NCI-H69 (cell line): ENCODE data around the gene DENND6B.
"Not testable (repeated sequence)": the region's sequence is repeated elsewhere in the genome, so short reads cannot be mapped to it uniquely, and the experiment has no call there.

Experiments
- DNase-seq: peaks from one replicate; lab custom pipeline; 2025; lab: John Stamatoyannopoulos, UW

Gene DENND6B

GRCh38 chr22:50286701-50287318 lies 40.0 kb downstream of the DENND6B start:
- DNase-seq: no peak

DNA sequence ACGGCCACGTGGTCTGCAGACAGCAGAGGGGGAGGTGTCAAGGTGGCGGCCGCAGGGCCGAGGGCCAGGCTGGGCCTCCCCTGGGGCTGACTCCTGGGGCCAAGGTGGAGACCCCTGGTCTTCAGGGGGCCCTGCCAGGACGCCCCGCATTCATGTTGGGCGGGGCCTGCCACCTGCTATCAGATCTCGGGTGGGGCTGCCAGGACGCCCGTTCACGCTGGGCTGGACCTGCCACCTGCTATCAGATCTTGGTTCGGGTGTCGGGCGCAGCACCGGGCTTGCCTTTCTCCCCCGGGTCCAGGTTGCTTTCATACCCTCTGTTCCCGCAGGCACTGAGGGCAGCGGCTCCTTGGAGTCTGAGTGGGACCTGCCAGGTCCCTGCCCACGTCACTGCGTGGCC lies 40.5 kb downstream of the DENND6B start:
- no peak for DNase-seq

- no peak for DNase-seq
Measured at GRCh38 chr22:50285568-50286229, 41.1 kb downstream of the DENND6B start.

GRCh38 chr22:50284479-50284878 lies 42.3 kb downstream of the DENND6B start:
- no peak for DNase-seq

- DNase-seq: no peak
Measured at GRCh38 chr22:50283821-50284220, 43.0 kb downstream of the DENND6B start.

DNA sequence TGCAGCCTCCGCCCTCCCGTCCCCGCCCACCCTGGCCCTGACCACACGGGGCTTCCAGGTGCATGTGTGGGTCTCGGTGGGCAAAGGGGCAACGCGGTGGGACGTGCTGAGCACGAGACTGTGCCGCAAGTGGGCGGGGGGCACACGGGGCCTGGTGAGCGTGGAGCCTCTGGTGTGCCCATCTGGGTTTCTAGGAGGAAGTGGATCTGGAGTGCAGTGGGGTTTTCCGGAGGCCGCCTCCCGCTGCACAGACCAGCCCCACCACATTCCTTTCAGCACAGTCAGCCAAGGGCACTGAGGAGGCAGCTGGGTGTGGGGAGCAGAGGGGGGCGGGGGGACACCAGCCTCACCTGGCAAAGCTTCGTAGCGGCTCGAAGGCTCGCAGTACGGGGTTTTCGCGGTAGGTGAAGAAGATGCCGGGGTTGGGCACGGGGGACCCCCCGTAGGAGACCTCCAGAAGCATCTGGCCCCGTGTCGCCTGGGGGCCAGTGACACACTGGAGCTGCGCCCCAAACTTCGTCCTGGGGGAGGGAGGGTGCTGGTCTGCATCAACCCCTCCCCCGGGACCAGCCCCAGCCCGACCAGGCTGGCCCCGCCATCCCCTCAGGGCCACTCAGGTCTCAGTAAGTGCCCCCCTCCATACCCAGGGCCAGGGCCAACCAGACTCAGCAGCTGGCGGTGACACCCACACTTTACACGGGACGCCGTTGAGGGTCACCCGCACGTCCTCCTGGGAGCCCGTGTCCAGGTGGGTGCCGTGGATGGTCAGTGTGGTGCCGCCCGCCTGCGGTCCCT lies 44.3 kb downstream of the DENND6B start:
- no peak for DNase-seq

GRCh38 chr22:50281957-50282356 lies 44.9 kb downstream of the DENND6B start:
- no peak for DNase-seq

GRCh38 chr22:50281384-50281760 lies 45.4 kb downstream of the DENND6B start:
- DNase-seq: no peak

DNA sequence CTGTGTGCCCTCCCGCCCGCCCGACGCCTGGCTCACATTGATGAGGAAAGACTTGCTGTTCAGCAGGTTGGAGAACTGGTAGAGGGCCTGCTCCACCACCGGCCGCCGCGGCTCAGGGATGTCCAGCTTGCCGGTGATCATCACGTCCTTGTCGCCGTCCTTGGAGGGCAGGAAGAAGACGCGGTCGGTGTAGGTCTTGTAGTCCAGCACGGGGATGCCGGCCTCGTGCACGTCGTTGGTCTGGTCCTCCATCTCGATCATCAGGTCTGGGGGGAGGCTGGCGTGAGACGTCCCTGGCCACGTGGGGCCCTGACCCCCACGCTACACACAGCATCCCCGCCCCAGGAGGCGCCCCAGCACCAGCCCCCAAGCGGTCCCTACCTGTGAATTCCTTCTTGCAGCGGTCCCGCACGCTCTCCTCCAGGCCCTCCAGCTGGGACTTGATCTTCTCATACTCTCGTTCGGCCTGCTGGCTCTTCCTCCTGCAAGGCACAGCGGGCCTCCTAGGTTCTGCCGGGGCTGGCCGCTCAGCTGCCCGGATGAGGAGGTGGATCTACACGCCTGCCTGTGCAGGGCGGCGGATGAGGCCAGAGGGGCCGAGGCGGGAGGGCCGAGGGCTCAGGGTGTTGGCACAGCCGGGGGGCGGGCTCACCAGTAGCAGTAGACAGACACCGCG lies 46.0 kb downstream of the DENND6B start:
- DNase-seq: no peak

DNA sequence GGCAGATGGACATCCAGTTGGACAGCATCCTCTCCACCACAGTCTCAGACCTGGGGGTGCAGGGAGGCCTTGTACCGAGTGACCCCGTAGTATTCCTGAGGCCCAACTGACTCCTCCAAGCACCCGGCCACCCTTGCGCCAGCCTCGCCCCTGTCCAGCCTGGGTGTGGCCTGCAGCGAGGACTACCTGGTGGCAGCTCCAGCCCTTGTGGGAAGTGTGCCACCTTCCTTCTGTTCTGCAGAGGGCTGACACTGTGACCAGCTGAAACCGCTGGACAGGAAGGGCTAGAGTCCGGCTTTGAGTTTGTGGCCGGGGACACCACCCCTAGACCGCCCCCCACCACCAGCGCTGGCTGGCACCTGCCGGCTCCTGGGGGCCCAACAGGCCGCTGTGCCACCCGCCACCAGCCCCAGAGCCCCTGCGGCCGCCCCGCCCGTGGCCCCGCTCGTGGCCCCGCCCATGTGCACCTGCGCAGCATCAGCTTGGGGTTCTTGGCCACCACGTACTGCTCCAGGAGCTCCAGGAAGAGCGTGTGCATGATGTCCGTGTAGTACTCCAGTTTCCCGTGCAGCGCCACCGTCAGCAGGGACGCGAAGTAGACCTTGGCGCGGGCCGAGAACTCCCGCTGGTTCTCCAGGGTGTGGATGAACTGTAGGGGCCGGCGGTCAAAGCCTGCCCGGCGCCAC lies 46.6 kb downstream of the DENND6B start:
- DNase-seq: no peak

DNA sequence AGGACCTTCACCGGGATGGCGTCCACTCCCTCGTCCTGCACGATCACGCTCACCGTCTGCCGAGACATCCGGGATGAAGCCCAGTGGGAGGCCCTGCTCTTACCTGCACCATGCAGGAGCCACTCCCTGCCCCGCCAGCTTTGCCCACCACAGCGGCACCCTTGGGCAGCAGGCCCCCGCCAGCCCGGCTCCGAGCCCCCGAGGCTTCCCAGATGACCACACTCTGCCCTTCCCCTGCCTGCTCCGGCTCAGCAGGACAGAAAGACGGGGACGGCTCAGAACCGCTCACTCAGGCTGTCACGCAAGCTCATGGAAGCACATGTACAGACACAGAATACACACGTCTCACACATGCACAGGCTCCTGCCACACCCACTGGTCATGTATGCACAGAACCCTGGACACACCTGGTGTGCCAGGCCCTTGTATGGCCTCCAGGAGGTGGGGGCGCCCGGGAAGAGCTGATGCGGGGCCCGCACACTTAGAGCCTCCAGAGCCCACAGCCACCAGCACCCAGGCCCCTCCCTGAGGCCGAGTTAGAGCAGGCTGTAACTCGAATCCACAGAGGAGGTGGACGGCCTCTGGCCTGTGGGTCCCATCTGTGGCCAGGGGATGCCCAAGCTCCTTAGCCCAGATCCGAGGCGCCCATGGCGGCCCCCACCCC lies 47.7 kb downstream of the DENND6B start:
- no peak for DNase-seq

DNA sequence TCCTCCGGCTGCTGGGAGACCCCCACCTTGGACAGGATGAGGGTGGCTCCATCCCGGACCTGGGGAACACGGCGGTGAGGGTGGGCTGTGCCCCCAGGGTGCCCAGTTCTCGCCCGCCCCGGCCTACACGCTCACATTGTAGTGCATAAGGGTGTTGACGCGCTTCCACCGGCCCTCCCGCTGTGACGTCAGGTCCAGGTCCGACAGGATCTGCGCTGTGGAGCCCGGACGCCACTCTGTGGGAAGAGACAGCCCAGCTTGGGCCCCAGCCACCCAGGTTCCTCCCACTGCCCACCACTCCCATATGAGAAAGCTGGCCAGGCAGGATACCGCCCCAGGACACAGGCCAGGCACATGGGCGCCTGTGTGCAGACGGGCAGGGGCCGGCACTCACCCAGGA lies 48.4 kb downstream of the DENND6B start:
- DNase-seq: no peak

DNA sequence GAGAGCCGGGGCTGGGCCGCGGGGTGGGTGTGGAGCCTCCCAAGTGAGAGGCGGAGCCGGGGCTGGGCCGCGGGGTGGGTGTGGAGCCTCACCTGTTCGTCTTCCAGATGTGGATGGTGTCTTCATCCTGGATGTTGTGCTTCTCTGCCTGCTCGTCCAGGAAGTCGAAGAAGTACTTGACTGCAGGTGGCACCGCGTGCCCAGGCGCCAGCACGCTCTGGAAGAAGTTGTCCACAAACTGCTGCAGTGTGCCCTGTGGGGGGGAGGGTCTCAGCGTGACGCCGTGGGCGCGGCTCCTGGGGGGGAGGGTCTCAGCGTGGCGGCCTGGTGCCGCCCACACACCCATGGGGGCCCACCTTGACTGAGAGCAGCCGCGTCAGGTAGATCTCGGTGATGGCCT lies 49.1 kb downstream of the DENND6B start:
- peak; percentile 18 for DNase-seq

DNA sequence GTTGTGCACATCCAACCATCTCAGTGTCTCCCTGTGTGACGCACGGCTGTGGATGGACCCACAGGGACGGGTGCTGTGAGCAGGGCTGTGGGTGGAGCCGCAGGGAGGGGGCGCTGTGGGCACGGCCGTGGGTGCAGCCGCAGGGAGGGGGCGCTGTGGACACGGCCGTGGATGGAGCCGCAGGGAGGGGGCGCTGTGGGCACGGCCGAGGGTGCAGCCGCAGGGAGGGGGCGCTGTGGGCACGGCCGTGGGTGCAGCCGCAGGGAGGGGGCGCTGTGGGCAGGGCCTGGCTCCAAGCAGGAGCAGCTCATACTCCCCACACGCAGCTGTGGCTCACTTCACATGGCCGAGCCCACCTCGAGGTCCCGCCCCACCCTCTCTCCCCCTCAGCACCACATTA lies 50.7 kb downstream of the DENND6B start:
- DNase-seq: peak; percentile 82

- no peak for DNase-seq
Measured at GRCh38 chr22:50275181-50276055, 51.4 kb downstream of the DENND6B start.

DNA sequence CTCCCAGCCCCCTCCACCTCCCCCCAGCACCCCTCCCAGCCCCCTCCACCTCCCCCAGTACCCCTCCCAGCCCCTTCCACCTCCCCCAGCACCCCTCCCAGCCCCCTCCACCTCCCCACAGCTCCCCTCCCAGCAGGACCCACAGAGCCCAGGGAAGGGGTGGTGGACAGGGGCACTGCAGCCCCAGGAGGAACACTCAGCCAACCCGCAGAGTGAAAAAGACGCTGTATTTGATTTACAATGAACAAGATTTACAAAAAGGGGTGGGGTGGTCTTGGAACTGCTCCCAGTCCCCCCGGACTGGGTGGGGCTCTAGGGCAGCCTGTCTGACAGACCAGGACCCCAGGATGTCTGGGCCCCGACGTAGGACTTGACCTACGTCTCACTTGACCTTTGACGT lies 52.0 kb downstream of the DENND6B start:
- DNase-seq: no peak

DNA sequence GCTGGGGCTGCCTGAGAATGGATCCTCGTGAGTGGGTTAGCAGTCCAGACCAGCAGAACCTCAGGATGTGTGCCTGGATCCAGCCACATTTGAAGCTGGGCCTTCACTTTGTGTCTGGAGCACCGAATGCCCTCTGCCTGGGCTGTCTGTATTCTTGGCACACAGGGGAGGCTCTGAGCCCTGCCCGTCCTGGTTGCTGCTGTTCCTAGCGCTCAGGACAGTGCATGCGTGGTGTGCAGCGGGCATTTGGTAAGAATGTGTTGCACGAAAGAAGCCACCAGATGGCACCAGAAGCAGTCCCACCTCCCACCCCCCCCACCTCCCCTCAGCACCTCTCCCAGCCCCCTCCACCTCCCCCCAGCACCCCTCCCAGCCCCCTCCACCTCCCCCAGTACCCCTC lies 52.5 kb downstream of the DENND6B start:
- peak; percentile 61 for DNase-seq

- not testable (repeated sequence) for DNase-seq
Measured at GRCh38 chr22:50273781-50274180, 53.0 kb downstream of the DENND6B start.

GRCh38 chr22:50273352-50273751 lies 53.5 kb downstream of the DENND6B start:
- DNase-seq: not testable (repeated sequence)

GRCh38 chr22:50272044-50272802 lies 54.6 kb downstream of the DENND6B start:
- DNase-seq: peak; percentile 62
